K562 (cell line): Measurements from ENCODE around the gene MPZL1. TPM values are rescaled to one million over a fixed set of nuclear protein-coding genes. Genes with fewer than 3 reads are reported as not detected.
A peak's percentile ranks its signal among the peaks of the same experiment; 100 is the strongest.

Source experiments
- ARID3A ChIP-seq: IDR thresholded peaks from 2 replicates; pipeline ENCODE4 v1.6.1; 2012; ENCODE audit warnings: low read depth, low read length, improper control_type of control experiment, borderline replicate concordance
- BRCA1 ChIP-seq, 2 experiments: fragments of 450-650 bp in 1 of 2; sonication (generic) in 1 of 2; formaldehyde crosslinking in 1 of 2; IDR thresholded peaks; 2 replicates each; pipeline versions ENCODE4 v1.5.0 to v1.6.1; 2017 to 2020; ENCODE audit warnings: mild to moderate bottlenecking in 1 of 2, missing genetic modification reagents in 1 of 2
- BRF1 ChIP-seq: IDR thresholded peaks from 3 replicates; pipeline ENCODE4 v1.6.1; 2011; ENCODE audit warnings: borderline replicate concordance, mild to moderate bottlenecking; ENCODE audit not compliant: insufficient read length; ENCODE audit errors: extremely low read depth
- CAMTA2 ChIP-seq: fragments of 250-450 bp; sonication (Bioruptor Pico); conservative IDR thresholded peaks from 2 replicates; pipeline ENCODE4 v1.5.1; 2022
- E4F1 ChIP-seq: fragments of 250-450 bp; sonication (Bioruptor Pico); IDR thresholded peaks from 2 replicates; pipeline ENCODE4 v1.5.0; 2021; ENCODE audit warnings: mild to moderate bottlenecking, borderline replicate concordance
- FOXP1 ChIP-seq: sonication (generic); formaldehyde crosslinking; IDR thresholded peaks from 2 replicates; pipeline ENCODE4 v1.8.0; 2022; ENCODE audit warnings: mild to moderate bottlenecking, missing genetic modification reagents
- GMEB1 ChIP-seq: fragments of 250-450 bp; sonication (Bioruptor Pico); IDR thresholded peaks from 2 replicates; pipeline ENCODE4 v1.4.0; 2020; ENCODE audit warnings: mild to moderate bottlenecking
- KDM2B ChIP-seq: fragments of 250-450 bp; sonication (Bioruptor Pico); IDR thresholded peaks from 2 replicates; pipeline ENCODE4 v1.8.0; 2021; ENCODE audit warnings: mild to moderate bottlenecking, moderate library complexity
- KDM4B ChIP-seq, 2 experiments: fragments of 450-650 bp in 1 of 2; sonication (generic) in 1 of 2; IDR thresholded peaks; 2 replicates each; pipeline ENCODE4 v1.6.1; 2016 to 2017; ENCODE audit warnings: borderline replicate concordance in 2 of 2, antibody characterized with exemption in 1 of 2, low read depth in 1 of 2, mild to moderate bottlenecking in 1 of 2
- NCOA4 ChIP-seq: fragments of 450-650 bp; IDR thresholded peaks from 2 replicates; pipeline ENCODE4 v1.6.1; 2018; ENCODE audit warnings: mild to moderate bottlenecking; ENCODE audit not compliant: partially characterized antibody
- NRF1 ChIP-seq, 2 experiments: fragments of 450-650 bp; IDR thresholded peaks in 1 of 2; conservative IDR thresholded peaks in 1 of 2; 2 replicates each; pipeline ENCODE4 v1.6.1; 2014; ENCODE audit warnings: mild to moderate bottlenecking in 2 of 2
- RNF219 ChIP-seq: fragments of 250-450 bp; sonication (Bioruptor Pico); IDR thresholded peaks from 2 replicates; pipeline ENCODE4 v1.5.0; 2022; ENCODE audit warnings: mild to moderate bottlenecking
- THRB ChIP-seq: fragments of 450-650 bp; formaldehyde crosslinking; conservative IDR thresholded peaks from 2 replicates; pipeline ENCODE4 v1.4.0; 2022; ENCODE audit warnings: mild to moderate bottlenecking, missing genetic modification characterization
- YY1 ChIP-seq, 3 experiments: IDR thresholded peaks; 2 replicates each; pipeline ENCODE4 v1.6.1; 2011; ENCODE audit warnings: low read length in 2 of 3, mild to moderate bottlenecking in 2 of 3, moderate library complexity in 2 of 3, borderline replicate concordance in 1 of 3, control low read depth in 1 of 3, low read depth in 1 of 3; ENCODE audit not compliant: insufficient read depth in 3 of 3, insufficient replicate concordance in 2 of 3, control insufficient read depth in 1 of 3, insufficient read length in 1 of 3; ENCODE audit errors: extremely low read depth in 1 of 3
- ZC3H8 ChIP-seq: fragments of 450-650 bp; IDR thresholded peaks from 2 replicates; pipeline ENCODE4 v1.6.1; 2017
- polyA plus RNA-seq, 8 experiments: library from polyadenylated mRNA; depleted of rRNA in 4 of 8; stranded (reverse) in 5 of 8; unstranded in 3 of 8; fragments of >200 nt; fragmentation: Nextera tagmentation in 2 of 8; fragmentation: Illumina TruSeq in 1 of 8; extraction: Ambion mirVana in 2 of 8; extraction: Trizol in 1 of 8; gene quantifications; 2 replicates each; pipeline versions ENCODE4 v1.2.1 to v1.2.3, GENCODE V29; 2011 to 2014; ENCODE audit warnings: inconsistent platforms in 1 of 8, missing spikeins in 1 of 8
- total RNA-seq, 7 experiments: library from RNA; depleted of rRNA in 6 of 7; stranded (reverse); fragments of >200 nt in 6 of 7; fragmentation: Illumina TruSeq in 2 of 7; extraction: Trizol in 2 of 7; gene quantifications; 2 replicates each; pipeline versions ENCODE4 v1.2.1 to v1.2.3, GENCODE V29; 2011 to 2021; ENCODE audit warnings: low replicate concordance in 1 of 7

The MPZL1 gene
- total and polyA plus RNA-seq, 9 of the 15 experiments (the other 6 are each of a cell fraction or from before 2014, with no cell fraction given), result 14.5 to 153 (median 66.5) TPM

DNA sequence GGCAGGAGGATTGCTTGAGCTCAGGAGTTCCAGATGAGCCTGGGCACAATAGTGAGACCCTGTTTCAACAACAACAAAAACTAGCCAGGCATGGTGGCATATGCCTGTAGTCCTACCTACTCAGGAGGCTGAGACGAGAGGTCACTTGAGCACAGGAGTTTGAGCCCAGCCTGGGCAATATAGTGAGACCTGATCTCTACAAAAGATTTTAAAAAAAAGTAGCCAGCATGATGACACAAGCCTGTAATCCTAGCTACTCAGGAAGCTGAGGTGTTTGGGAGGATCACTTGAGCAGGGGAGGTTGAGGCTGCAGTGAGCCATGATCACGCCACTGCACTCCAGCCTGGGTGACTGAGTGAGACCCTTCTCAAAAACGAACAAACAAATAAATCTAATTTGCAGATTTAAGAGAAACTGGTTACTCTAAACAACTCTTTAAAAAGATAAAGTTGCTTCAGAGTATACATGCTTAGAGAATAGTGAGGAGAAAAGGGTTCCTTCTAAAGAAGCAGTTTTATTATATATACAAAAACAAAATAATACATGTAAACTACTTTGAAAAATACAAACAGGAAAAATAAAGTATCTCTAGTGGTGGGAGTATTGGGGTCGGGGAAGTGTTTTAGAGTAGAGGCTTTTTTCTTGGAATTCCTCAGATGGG is 103.8 kb downstream of the MPZL1 start (continued):
- TF ChIP-seq ARID3A (no peak), ZC3H8 (no peak), KDM4B (IDR thresholded peaks at IDR 0.05; ENCODE audit: borderline replicate concordance in 2 of 2, low read depth in 1 of 2) (no peak), NRF1 (conservative IDR thresholded peaks at IDR 0.05 in 1 of 2, IDR thresholded peaks at IDR 0.05 in 1 of 2) (peak; percentile 20 to 55; a peak in 2 of 4 replicates), YY1 (IDR thresholded peaks at IDR 0.05; ENCODE audit: borderline replicate concordance in 1 of 3, control insufficient read depth in 1 of 3, extremely low read depth in 1 of 3, insufficient read depth in 3 of 3, insufficient read length in 1 of 3, insufficient replicate concordance in 2 of 3, low read depth in 1 of 3, low read length in 2 of 3) (no peak), FOXP1 (CRISPR knock-in tag) (no peak), CAMTA2 (CRISPR knock-in tag) (no peak), E4F1 (CRISPR knock-in tag) (no peak), NCOA4 (no peak), GMEB1 (CRISPR knock-in tag) (no peak), RNF219 (CRISPR knock-in tag) (no peak), BRCA1 (IDR thresholded peaks at IDR 0.05) (no peak), BRCA1 (CRISPR knock-in tag; IDR thresholded peaks at IDR 0.05) (no peak), THRB (no peak), KDM2B (no peak), BRF1 (no peak)
